GM19463 (cell line): Measurements from ENCODE around the gene CCDC149.

Source experiments
- ATAC-seq: cut with Tn5 transposase; IDR thresholded peaks from one replicate; pipeline ENCODE4 v1.9.1; 2021; ENCODE audit warnings: mild to moderate bottlenecking, moderate library complexity; ENCODE audit not compliant: unreplicated experiment

CCDC149 gene

GRCh38 chr4:24845132-24845531 is 67.7 kb downstream of the CCDC149 start:
- no peak for ATAC-seq

GRCh38 chr4:24843096-24843495 is 69.7 kb downstream of the CCDC149 start:
- ATAC-seq: no peak

GRCh38 chr4:24842356-24842755 is 70.5 kb downstream of the CCDC149 start:
- no peak for ATAC-seq

- ATAC-seq: no peak
Measured at GRCh38 chr4:24840826-24841543, 71.9 kb downstream of the CCDC149 start.

- ATAC-seq: no peak
Measured at GRCh38 chr4:24840362-24840761, 72.5 kb downstream of the CCDC149 start.

GRCh38 chr4:24837781-24838180 is 75.1 kb downstream of the CCDC149 start:
- ATAC-seq: no peak

GRCh38 chr4:24837336-24837735 is 75.5 kb downstream of the CCDC149 start:
- no peak for ATAC-seq

GRCh38 chr4:24836661-24837242 is 76.1 kb downstream of the CCDC149 start:
- ATAC-seq: no peak

GRCh38 chr4:24835696-24836095 is 77.1 kb downstream of the CCDC149 start:
- ATAC-seq: no peak

GRCh38 chr4:24831637-24832036 is 81.2 kb downstream of the CCDC149 start:
- ATAC-seq: no peak

GRCh38 chr4:24824720-24825119 is 88.1 kb downstream of the CCDC149 start:
- no peak for ATAC-seq

GRCh38 chr4:24820541-24820940 is 92.3 kb downstream of the CCDC149 start:
- no peak for ATAC-seq

GRCh38 chr4:24816797-24817196 is 96.0 kb downstream of the CCDC149 start:
- ATAC-seq: no peak

GRCh38 chr4:24813732-24814131 is 99.1 kb downstream of the CCDC149 start:
- no peak for ATAC-seq

GRCh38 chr4:24810871-24811631 is 101.8 kb downstream of the CCDC149 start:
- no peak for ATAC-seq

- no peak for ATAC-seq
Measured at GRCh38 chr4:24809815-24810405, 102.9 kb downstream of the CCDC149 start.

GRCh38 chr4:24809376-24809775 is 103.5 kb downstream of the CCDC149 start:
- no peak for ATAC-seq

- no peak for ATAC-seq
Measured at GRCh38 chr4:24808955-24809354, 103.9 kb downstream of the CCDC149 start.

- no peak for ATAC-seq
Measured at GRCh38 chr4:24808261-24808660, 104.6 kb downstream of the CCDC149 start.

GRCh38 chr4:24807611-24808010 is 105.2 kb downstream of the CCDC149 start:
- no peak for ATAC-seq

GRCh38 chr4:24806206-24806990 is 106.4 kb downstream of the CCDC149 start:
- ATAC-seq: no peak
